Esophagus muscularis mucosa (tissue), 4 donors: Measurements from ENCODE around the gene KCND3.

Experiments
- CTCF ChIP-seq, 3 experiments: fragments of 200-600 bp in 2 of 3; fragments of 450-650 bp in 1 of 3; sonication (generic) in 2 of 3; IDR thresholded peaks; one replicate each; pipeline ENCODE4 v1.5.1; 2017 to 2019; ENCODE audit warnings: antibody characterized with exemption in 3 of 3, mild to moderate bottlenecking in 2 of 3, moderate library complexity in 1 of 3
- EP300 ChIP-seq: sonication (generic); formaldehyde crosslinking; IDR thresholded peaks from one replicate; pipeline ENCODE4 v1.6.1; 2017; ENCODE audit warnings: antibody characterized with exemption
- POLR2A ChIP-seq: fragments of 450-650 bp; IDR thresholded peaks from one replicate; pipeline ENCODE4 v1.6.1; 2017; ENCODE audit warnings: antibody characterized with exemption, moderate library complexity, mild to moderate bottlenecking, low read depth

GRCh38 chr1:111873460-111874030, 115.9 kb downstream of the KCND3 start:
- TF ChIP-seq EP300 (no peak), POLR2A (no peak), CTCF (IDR thresholded peaks at IDR 0.05) (no peak)
